H1 (cell line): ENCODE data around the gene PSMG2. TPM values are rescaled to one million over a fixed set of nuclear protein-coding genes. Genes with fewer than 3 reads are reported as not detected.

Experiments used
- CTCF ChIP-seq, 3 experiments: IDR thresholded peaks; 1 replicate in 2 of 3; 2 replicates in 1 of 3; pipeline versions ENCODE4 v1.5.1 to v1.6.1; 2011; ENCODE audit warnings: low read length in 3 of 3, mild to moderate bottlenecking in 3 of 3, inconsistent platforms in 2 of 3, low read depth in 1 of 3, moderate library complexity in 1 of 3; ENCODE audit not compliant: insufficient read depth in 1 of 3; ENCODE audit errors: control extremely low read depth in 1 of 3
- polyA plus RNA-seq, 7 experiments: library from polyadenylated mRNA; depleted of rRNA in 3 of 7; stranded (reverse) in 5 of 7; unstranded in 2 of 7; fragments of >200 nt in 5 of 7; fragments of 200-250 nt in 2 of 7; gene quantifications; 1 replicate in 5 of 7; 2 replicates in 1 of 7; 4 replicates in 1 of 7; pipeline versions ENCODE4 v1.2.1 to v1.2.3, GENCODE V29; 2011 to 2013; ENCODE audit warnings: missing spikeins in 2 of 7, mixed read lengths in 2 of 7
- total RNA-seq: library from RNA; stranded (reverse); fragmentation: NEBNext Ultra II Directional; extraction: Animal tissue kit (Norgen Biotek cat#: 25700); gene quantifications from 2 replicates; pipeline ENCODE4 v1.2.1, GENCODE V29; 2021

Gene PSMG2
- total and polyA plus RNA-seq, 2 of the 8 experiments (the other 6 are each of a cell fraction or from before 2014, with no cell fraction given): 52.9 to 79.3 TPM

GRCh38 chr18:12765586-12765985 lies 62.7 kb downstream of the PSMG2 start (continued):
- no peak for TF ChIP-seq CTCF (IDR thresholded peaks at IDR 0.05; ENCODE audit: control extremely low read depth in 1 of 3, insufficient read depth in 1 of 3, low read depth in 1 of 3, low read length in 3 of 3)
